Endodermal cell (in vitro differentiated cells): ENCODE data around the gene SPATS2. TPM values are rescaled to one million over a fixed set of nuclear protein-coding genes. Genes with fewer than 3 reads are reported as not detected.

ENCODE experiments used
- DNase-seq: peaks from one replicate; pipeline ENCODE4 v3.0.0-alpha.2; 2017
- H3K27ac ChIP-seq: 2 replicates; pipeline ENCODE4 v1.5.1; 2013; ENCODE audit warnings: mild to moderate bottlenecking, low read depth, low read length, moderate library complexity
- H3K27me3 ChIP-seq: 2 replicates; pipeline ENCODE4 v1.6.1; 2013; ENCODE audit warnings: mild to moderate bottlenecking, low read length, moderate library complexity; ENCODE audit not compliant: insufficient read depth, control insufficient read depth, poor library complexity, severe bottlenecking
- H3K36me3 ChIP-seq: 2 replicates; pipeline ENCODE4 v1.7.0; 2013; ENCODE audit warnings: mild to moderate bottlenecking, low read length, moderate library complexity; ENCODE audit not compliant: control insufficient read depth, insufficient read depth
- H3K4me1 ChIP-seq: one replicate; pipeline ENCODE4 v1.7.0; 2013; ENCODE audit warnings: low read length; ENCODE audit not compliant: control insufficient read depth, insufficient read depth
- H3K4me3 ChIP-seq: 2 replicates; pipeline ENCODE4 v1.5.1; 2013; ENCODE audit warnings: mild to moderate bottlenecking, low read length, moderate library complexity
- H3K9ac ChIP-seq: 2 replicates; pipeline ENCODE4 v1.6.1; 2013; ENCODE audit warnings: mild to moderate bottlenecking, low read length, moderate library complexity; ENCODE audit not compliant: poor library complexity, severe bottlenecking; ENCODE audit errors: extremely low read depth
- H3K9me3 ChIP-seq: 2 replicates; pipeline ENCODE4 v1.6.1; 2013; ENCODE audit warnings: mild to moderate bottlenecking, low read length, moderate library complexity; ENCODE audit not compliant: control insufficient read depth
- H3K27ac Mint-ChIP-seq: 2 replicates; pipeline ENCODE4 v1.8.0; 2020; ENCODE audit warnings: mixed read lengths
- H3K27me3 Mint-ChIP-seq: 2 replicates; pipeline ENCODE4 v1.8.0; 2021; ENCODE audit warnings: mild to moderate bottlenecking, mixed read lengths; ENCODE audit not compliant: insufficient read depth
- H3K36me3 Mint-ChIP-seq: 2 replicates; pipeline ENCODE4 v1.8.0; 2020; ENCODE audit warnings: low read depth, mixed read lengths
- H3K4me1 Mint-ChIP-seq: 2 replicates; pipeline ENCODE4 v1.8.0; 2020; ENCODE audit warnings: mixed read lengths
- H3K4me3 Mint-ChIP-seq: 2 replicates; pipeline ENCODE4 v1.8.0; 2020; ENCODE audit warnings: mild to moderate bottlenecking, moderate library complexity, mixed read lengths
- H3K9me3 Mint-ChIP-seq: 2 replicates; pipeline ENCODE4 v1.8.0; 2020; ENCODE audit warnings: mild to moderate bottlenecking, mixed read lengths
- CTCF ChIP-seq: fragments of 200-600 bp; sonication (generic); conservative IDR thresholded peaks from 2 replicates; pipeline ENCODE4 v1.5.0; 2021; ENCODE audit warnings: antibody characterized with exemption, mild to moderate bottlenecking
- WGBS, 2 experiments: methylation state at CpG; one replicate each; pipeline versions ENCODE4 v1.1.5 to v1.1.7; 2013; ENCODE audit warnings: missing lambda C conversion rate in 2 of 2, mixed read lengths in 1 of 2; ENCODE audit not compliant: insufficient coverage in 1 of 2, insufficient read length in 1 of 2; 5-methylcytosine and 5-hydroxymethylcytosine counted together
- total RNA-seq, 2 donors: library from RNA; stranded (reverse); fragmentation: NEBNext Ultra II Directional in 1 of 2; extraction: Animal tissue kit (Norgen Biotek cat#: 25700) in 1 of 2; gene quantifications; 2 replicates in 1 of 2; 3 replicates in 1 of 2; pipeline ENCODE4 v1.2.1, GENCODE V29; 2021

The SPATS2 gene
- total RNA-seq, 2 donors from 2014 or later, result 50.2 to 64.8 TPM

GRCh38 chr12:49345051-49345824 lies 22.0 kb upstream of the SPATS2 start:
- Histone ChIP-seq H3K9me3 (no peaks in the 10 kb centered on the region), H3K9ac (no peak overlapping the region), H3K4me3 (peak overlapping the region; percentile 65), H3K27me3 (peaks cover 92% of the 10 kb centered on the region), H3K4me1 (peaks cover 5% of the 10 kb centered on the region), H3K27ac (no peak overlapping the region), H3K36me3 (no peaks in the 10 kb centered on the region)
- Mint-ChIP-seq H3K9me3 (no peaks in the 10 kb centered on the region), H3K27ac (no peak overlapping the region), H3K36me3 (no peaks in the 10 kb centered on the region), H3K27me3 (peaks cover 99% of the 10 kb centered on the region), H3K4me3 (peak overlapping the region; percentile 58), H3K4me1 (peaks cover 17% of the 10 kb centered on the region)
- peak; percentile 88 for DNase-seq
- no peak for TF ChIP-seq CTCF
- WGBS, 2 experiments, result 0 to 2% methylated on average over 19 to 68 of the region's 70 CpGs

- Mint-ChIP-seq H3K4me1 (peaks cover 15% of the 10 kb centered on the region), H3K27ac (no peak overlapping the region), H3K27me3 (peaks cover 97% of the 10 kb centered on the region), H3K4me3 (peak overlapping the region; percentile 58), H3K36me3 (no peaks in the 10 kb centered on the region), H3K9me3 (no peaks in the 10 kb centered on the region)
- no peak for TF ChIP-seq CTCF
- WGBS, 2 experiments, result 0 to 1% methylated on average over 10 to 61 of the region's 61 CpGs
- no peaks in the 10 kb centered on the region for H3K9me3 ChIP-seq
- peak; percentile 84 for DNase-seq
- no peaks in the 10 kb centered on the region for H3K36me3 ChIP-seq
- H3K27ac ChIP-seq, result no peak overlapping the region
- H3K4me1 ChIP-seq, result peaks cover 5% of the 10 kb centered on the region
- peaks cover 84% of the 10 kb centered on the region for H3K27me3 ChIP-seq
- H3K4me3 ChIP-seq, result peak overlapping the region; percentile 65
- H3K9ac ChIP-seq, result no peak overlapping the region
Measured at GRCh38 chr12:49345825-49346658, 21.2 kb upstream of the SPATS2 start.

GRCh38 chr12:49346659-49347310 lies 20.5 kb upstream of the SPATS2 start, which contains the start of gene DNAJC22:
Gene DNAJC22, plus strand, starts transcription at chr12:49346888. Its CDS starts 1,985 bp downstream, at chr12:49348873.
- Histone ChIP-seq H3K27ac (no peak within 1 kb of the TSS), H3K27me3 (peaks cover 76% of the 10 kb centered on the region), H3K9ac (no peak within 1 kb of the TSS), H3K4me1 (peaks cover 5% of the 10 kb centered on the region), H3K4me3 (peak within 1 kb of the TSS; percentile 72), H3K9me3 (no peaks in the 10 kb centered on the region), H3K36me3 (peaks cover 4% of the 10 kb centered on the region)
- no peak within 1 kb of the TSS for H3K27ac Mint-ChIP-seq
- TF ChIP-seq CTCF, result no peak
- H3K9me3 Mint-ChIP-seq, result no peaks in the 10 kb centered on the region
- peaks cover 15% of the 10 kb centered on the region for H3K4me1 Mint-ChIP-seq
- 2 to 4% methylated on average over 15 to 47 of the region's 47 CpGs for WGBS, 2 experiments
- H3K27me3 Mint-ChIP-seq, result peaks cover 90% of the 10 kb centered on the region
- no peaks in the 10 kb centered on the region for H3K36me3 Mint-ChIP-seq
- DNase-seq, result peak; percentile 88
- peak within 1 kb of the TSS; percentile 58 for H3K4me3 Mint-ChIP-seq
